ENCODE measurements around the gene FAM180B. TPM values are rescaled to one million over a fixed set of nuclear protein-coding genes. Genes with fewer than 3 reads are reported as not detected.

Gene FAM180B
- total and polyA plus RNA-seq, 10 of the 15 experiments (the other 5 are each of a cell fraction or from before 2014, with no cell fraction given) = 0.04 to 0.34 TPM; not detected in 8

DNA sequence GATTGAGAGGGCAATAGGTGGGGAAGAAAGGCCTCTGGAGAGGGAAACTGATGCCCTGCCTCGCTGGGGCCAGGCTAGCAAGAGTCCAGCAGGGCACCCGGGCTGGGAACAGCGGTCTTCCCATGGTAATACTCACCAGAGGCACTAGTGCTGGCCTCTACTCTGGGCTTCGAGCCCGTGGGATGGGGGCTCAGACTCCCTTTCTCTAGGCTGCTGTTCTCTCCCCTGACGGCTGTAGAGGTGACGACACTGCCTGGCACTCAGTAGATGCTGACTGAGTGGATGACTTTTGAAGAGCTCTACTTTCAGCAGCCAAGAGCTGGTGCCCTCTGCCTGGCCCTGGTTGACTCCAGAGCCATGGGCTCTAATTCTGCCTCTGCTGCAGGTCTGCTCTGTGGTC lies 8.6 kb downstream of the FAM180B start:
- Histone ChIP-seq H3K4me1 (ENCODE audit: control insufficient read depth, insufficient read depth, low read length) (peaks cover 7% of the 10 kb centered on the region), H3K79me2 (ENCODE audit: control insufficient read depth, insufficient read depth, low read length) (no peaks in the 10 kb centered on the region), H3K9me3 (replicated peaks; ENCODE audit: control insufficient read depth, insufficient read depth, low read length) (no peaks in the 10 kb centered on the region), H4K20me1 (ENCODE audit: control insufficient read depth, insufficient read depth) (no peaks in the 10 kb centered on the region), H3K9ac (ENCODE audit: control insufficient read depth, insufficient read depth, low read length) (no peak overlapping the region), H3K4me3 (no peak overlapping the region), H3K36me3 (ENCODE audit: control insufficient read depth in 2 of 2, insufficient read depth in 2 of 2, low read length in 1 of 2) (no peaks in the 10 kb centered on the region), H3K27me3 (replicated peaks in 1 of 2; ENCODE audit: control insufficient read depth in 2 of 2, insufficient read depth in 2 of 2, low read length in 1 of 2) (peaks cover 3 to 23% of the 10 kb centered on the region in 2 experiments), H2AFZ (ENCODE audit: control insufficient read depth, low read depth, low read length) (no peak overlapping the region), H3K4me2 (ENCODE audit: control insufficient read depth, insufficient read depth) (no peak overlapping the region), H3K27ac (ENCODE audit: control insufficient read depth, insufficient read depth) (no peak overlapping the region)
- TF ChIP-seq PAX8 (IDR thresholded peaks at IDR 0.05) = no peak
- TF ChIP-seq ESRRA (IDR thresholded peaks at IDR 0.05; ENCODE audit: low read length) = no peak
- no peak for TF ChIP-seq KAT2A (conservative IDR thresholded peaks at IDR 0.05; ENCODE audit: control insufficient read depth, low read depth, low read length)
- no peak for TF ChIP-seq NFXL1 (IDR thresholded peaks at IDR 0.05; ENCODE audit: borderline replicate concordance)
- TF ChIP-seq CBX5 (IDR thresholded peaks at IDR 0.05; ENCODE audit: low read depth) = no peak
- TF ChIP-seq EP300 (IDR thresholded peaks at IDR 0.05; ENCODE audit: borderline replicate concordance in 1 of 2, control insufficient read depth in 1 of 2, low read depth in 2 of 2, low read length in 2 of 2) = no peak
- no peak for TF ChIP-seq SREBF2 (IDR thresholded peaks at IDR 0.05; ENCODE audit: low read length)
- DNase-seq (ENCODE audit: low read depth, low spot score) (no peak), ATAC-seq (peak; percentile 28; the same call in 1 of the 3 replicates), FAIRE-seq (no peak)
- 37% methylated on average over 7 of the region's 7 CpGs for WGBS (ENCODE audit: insufficient coverage, insufficient replicate concordance, low lambda C conversion rate, missing lambda C conversion rate)
- POLR2A ChIA-PET = interaction anchor here (1.0 kb wide), 1 partner anchor 16 kb away, joined by 4 read pairs; no protein-coding TSS in a partner anchor
- SMC1A ChIA-PET (ENCODE audit: uncharacterized antibody, unreplicated experiment) = interaction anchor here (1.5 kb wide), 1 partner anchor 9 kb away, joined by 4 read pairs; no protein-coding TSS in a partner anchor
- RAD21 ChIA-PET (ENCODE audit: unreplicated experiment) = no interaction called here
- intact Hi-C loops (cut with micrococcal nuclease; ENCODE audit: unreplicated experiment) (no loop called here), in situ Hi-C loops (cut with MboI) (no loop called here)
- no TSS peak for BruUV-seq (replicated peaks)
- CTCF ChIA-PET = no interaction called here

DNA sequence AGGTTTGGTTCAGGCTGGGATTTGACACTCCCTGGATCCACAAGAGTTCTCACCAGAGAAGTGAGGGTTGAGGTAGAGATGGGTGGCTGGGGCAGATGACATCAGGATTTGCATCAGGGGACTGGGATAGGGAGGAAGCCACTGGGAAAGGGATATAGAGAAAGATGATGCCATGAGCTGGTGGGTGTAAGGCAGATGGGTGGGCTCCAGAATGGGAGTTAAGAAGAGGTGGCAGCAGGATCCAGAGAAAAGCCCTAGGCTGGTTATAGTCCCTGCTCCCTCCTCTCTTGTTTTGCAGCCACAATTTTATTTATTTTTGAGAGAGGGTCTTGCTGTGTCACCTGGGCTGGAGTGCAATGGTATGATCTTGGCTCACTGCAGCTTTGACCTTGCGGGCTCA lies 9.5 kb downstream of the FAM180B start:
- no peak overlapping the region for H3K27ac ChIP-seq (ENCODE audit: control insufficient read depth, insufficient read depth)
- no peaks in the 10 kb centered on the region for H3K9me3 ChIP-seq (replicated peaks; ENCODE audit: control insufficient read depth, insufficient read depth, low read length)
- H3K9ac ChIP-seq (ENCODE audit: control insufficient read depth, insufficient read depth, low read length) = no peak overlapping the region
- intact Hi-C loops (cut with micrococcal nuclease; ENCODE audit: unreplicated experiment) = no loop called here
- in situ Hi-C loops (cut with MboI) = no loop called here
- no peak overlapping the region for H2AFZ ChIP-seq (ENCODE audit: control insufficient read depth, low read depth, low read length)
- H3K27me3 ChIP-seq (replicated peaks in 1 of 2; ENCODE audit: control insufficient read depth in 2 of 2, insufficient read depth in 2 of 2, low read length in 1 of 2) = peaks cover 3 to 23% of the 10 kb centered on the region in 2 experiments
- FAIRE-seq (no peak), DNase-seq (ENCODE audit: low read depth, low spot score) (no peak), ATAC-seq (no peak)
- H4K20me1 ChIP-seq (ENCODE audit: control insufficient read depth, insufficient read depth) = no peaks in the 10 kb centered on the region
- ChIA-PET POLR2A (interaction anchor here (0.5 to 0.7 kb wide), 2 partner anchors 26 to 179 kb away, joined by 3 to 5 read pairs; no protein-coding TSS in a partner anchor), SMC1A (ENCODE audit: uncharacterized antibody, unreplicated experiment) (interaction anchor here (0.6 to 1.5 kb wide), 2 partner anchors 10 to 90 kb away, joined by 4 read pairs; no protein-coding TSS in a partner anchor), CTCF (interaction anchor here (0.6 to 0.8 kb wide), 2 partner anchors 22 to 219 kb away, joined by 3 read pairs; no protein-coding TSS in a partner anchor), RAD21 (ENCODE audit: unreplicated experiment) (no interaction called here)
- no peaks in the 10 kb centered on the region for H3K36me3 ChIP-seq (ENCODE audit: control insufficient read depth in 2 of 2, insufficient read depth in 2 of 2, low read length in 1 of 2)
- no TSS peak for BruUV-seq (replicated peaks)
- no peaks in the 10 kb centered on the region for H3K79me2 ChIP-seq (ENCODE audit: control insufficient read depth, insufficient read depth, low read length)
- no peak overlapping the region for H3K4me2 ChIP-seq (ENCODE audit: control insufficient read depth, insufficient read depth)
- H3K4me3 ChIP-seq = no peak overlapping the region
- WGBS (ENCODE audit: insufficient coverage, insufficient replicate concordance, low lambda C conversion rate, missing lambda C conversion rate) = 85% methylated on average over 1 of the region's 1 CpG
- H3K4me1 ChIP-seq (ENCODE audit: control insufficient read depth, insufficient read depth, low read length) = peaks cover 7% of the 10 kb centered on the region
- no peak for TF ChIP-seq CEBPB (IDR thresholded peaks at IDR 0.05; ENCODE audit: borderline replicate concordance in 1 of 2, low read depth in 2 of 2, low read length in 2 of 2)
- TF ChIP-seq ESRRA (IDR thresholded peaks at IDR 0.05; ENCODE audit: low read length) = no peak
- TF ChIP-seq, protein P1, sequence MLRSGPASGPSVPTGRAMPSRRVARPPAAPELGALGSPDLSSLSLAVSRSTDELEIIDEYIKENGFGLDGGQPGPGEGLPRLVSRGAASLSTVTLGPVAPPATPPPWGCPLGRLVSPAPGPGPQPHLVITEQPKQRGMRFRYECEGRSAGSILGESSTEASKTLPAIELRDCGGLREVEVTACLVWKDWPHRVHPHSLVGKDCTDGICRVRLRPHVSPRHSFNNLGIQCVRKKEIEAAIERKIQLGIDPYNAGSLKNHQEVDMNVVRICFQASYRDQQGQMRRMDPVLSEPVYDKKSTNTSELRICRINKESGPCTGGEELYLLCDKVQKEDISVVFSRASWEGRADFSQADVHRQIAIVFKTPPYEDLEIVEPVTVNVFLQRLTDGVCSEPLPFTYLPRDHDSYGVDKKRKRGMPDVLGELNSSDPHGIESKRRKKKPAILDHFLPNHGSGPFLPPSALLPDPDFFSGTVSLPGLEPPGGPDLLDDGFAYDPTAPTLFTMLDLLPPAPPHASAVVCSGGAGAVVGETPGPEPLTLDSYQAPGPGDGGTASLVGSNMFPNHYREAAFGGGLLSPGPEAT (IDR thresholded peaks at IDR 0.05; ENCODE audit: low read depth) = no peak
- no peak for TF ChIP-seq MYB (IDR thresholded peaks at IDR 0.05; ENCODE audit: borderline replicate concordance, low read depth, low read length)
- TF ChIP-seq HDGF (IDR thresholded peaks at IDR 0.05) = no peak
- TF ChIP-seq CHD2 (IDR thresholded peaks at IDR 0.05; ENCODE audit: borderline replicate concordance, low read depth, low read length) = no peak
- TF ChIP-seq NBN (IDR thresholded peaks at IDR 0.05) = no peak
- TF ChIP-seq RBBP5 (conservative IDR thresholded peaks at IDR 0.05) = no peak
- TF ChIP-seq CHD4 (IDR thresholded peaks at IDR 0.05) = no peak
- TF ChIP-seq GATAD2B (conservative IDR thresholded peaks at IDR 0.05; ENCODE audit: low read depth) = no peak
- TF ChIP-seq, protein P2, sequence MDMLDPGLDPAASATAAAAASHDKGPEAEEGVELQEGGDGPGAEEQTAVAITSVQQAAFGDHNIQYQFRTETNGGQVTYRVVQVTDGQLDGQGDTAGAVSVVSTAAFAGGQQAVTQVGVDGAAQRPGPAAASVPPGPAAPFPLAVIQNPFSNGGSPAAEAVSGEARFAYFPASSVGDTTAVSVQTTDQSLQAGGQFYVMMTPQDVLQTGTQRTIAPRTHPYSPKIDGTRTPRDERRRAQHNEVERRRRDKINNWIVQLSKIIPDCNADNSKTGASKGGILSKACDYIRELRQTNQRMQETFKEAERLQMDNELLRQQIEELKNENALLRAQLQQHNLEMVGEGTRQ (IDR thresholded peaks at IDR 0.05; ENCODE audit: borderline replicate concordance, low read depth, low read length) = no peak
- TF ChIP-seq POLR2AphosphoS5 (IDR thresholded peaks at IDR 0.05; ENCODE audit: low read length) = no peak

All from GM12878 (cell line).